HepG2 (cell line): ENCODE results near the gene STAT6. TPM values are rescaled to one million over a fixed set of nuclear protein-coding genes. Genes with fewer than 3 reads are reported as not detected.

ENCODE experiments used
- AHR ChIP-seq: IDR thresholded peaks from 2 replicates; pipeline ENCODE4 v1.6.1; 2018; ENCODE audit warnings: missing genetic modification reagents, missing compliant biosample characterization
- ATM ChIP-seq: fragments of 450-650 bp; IDR thresholded peaks from 2 replicates; pipeline ENCODE4 v1.7.1; 2017; ENCODE audit warnings: mild to moderate bottlenecking, borderline replicate concordance
- CHCHD3 ChIP-seq: sonication (generic); formaldehyde crosslinking; IDR thresholded peaks from 2 replicates; pipeline ENCODE4 v1.8.0; 2022; ENCODE audit warnings: mild to moderate bottlenecking, missing genetic modification reagents, moderate library complexity
- E2F1 ChIP-seq: sonication (generic); formaldehyde crosslinking; IDR thresholded peaks from 2 replicates; pipeline ENCODE4 v1.5.0; 2020; ENCODE audit warnings: missing genetic modification reagents
- FOXP1 ChIP-seq, 2 experiments: fragments of 450-650 bp in 1 of 2; IDR thresholded peaks; 2 replicates each; pipeline ENCODE4 v1.6.1; 2017 to 2018; ENCODE audit warnings: antibody characterized with exemption in 1 of 2
- MED13 ChIP-seq: sonication (generic); formaldehyde crosslinking; IDR thresholded peaks from 2 replicates; pipeline ENCODE4 v1.5.0; 2020; ENCODE audit warnings: missing genetic modification reagents
- MEF2D ChIP-seq: sonication (generic); formaldehyde crosslinking; IDR thresholded peaks from 2 replicates; pipeline ENCODE4 v1.5.1; 2020; ENCODE audit warnings: mild to moderate bottlenecking, missing genetic modification reagents
- MXD1 ChIP-seq: sonication (generic); formaldehyde crosslinking; IDR thresholded peaks from 2 replicates; pipeline ENCODE4 v1.4.0; 2020; ENCODE audit warnings: mild to moderate bottlenecking, missing genetic modification reagents
- MXI1 ChIP-seq: IDR thresholded peaks from 3 replicates; pipeline ENCODE4 v1.6.1; 2012; ENCODE audit warnings: low read depth, low read length, inconsistent platforms, borderline replicate concordance
- NFKBIZ ChIP-seq: IDR thresholded peaks from 2 replicates; pipeline ENCODE4 v1.6.1; 2018; ENCODE audit warnings: missing genetic modification reagents, missing compliant biosample characterization
- PHF20 ChIP-seq: sonication (generic); formaldehyde crosslinking; IDR thresholded peaks from 2 replicates; pipeline ENCODE4 v1.5.0; 2020; ENCODE audit warnings: mild to moderate bottlenecking, missing genetic modification reagents
- REXO4 ChIP-seq: sonication (generic); formaldehyde crosslinking; IDR thresholded peaks from 2 replicates; pipeline ENCODE4 v1.8.0; 2022; ENCODE audit warnings: missing genetic modification reagents, mild to moderate bottlenecking, borderline replicate concordance
- SIX1 ChIP-seq: sonication (generic); formaldehyde crosslinking; IDR thresholded peaks from 2 replicates; pipeline ENCODE4 v1.4.0; 2020; ENCODE audit warnings: missing genetic modification reagents, borderline replicate concordance
- TCF7L2 ChIP-seq: IDR thresholded peaks from 2 replicates; pipeline ENCODE4 v1.6.1; 2011; ENCODE audit warnings: mild to moderate bottlenecking, low read depth, low read length, moderate library complexity
- TMF1 ChIP-seq: sonication (generic); formaldehyde crosslinking; IDR thresholded peaks from 2 replicates; pipeline ENCODE4 v1.8.1; 2022; ENCODE audit warnings: low read depth, missing genetic modification reagents
- ZC3H4 ChIP-seq: sonication (generic); formaldehyde crosslinking; IDR thresholded peaks from 2 replicates; pipeline ENCODE4 v1.4.0; 2020; ENCODE audit warnings: missing genetic modification reagents, borderline replicate concordance
- ZNF143 ChIP-seq: sonication (generic); formaldehyde crosslinking; IDR thresholded peaks from 2 replicates; pipeline ENCODE4 v1.4.0; 2020; ENCODE audit warnings: missing genetic modification reagents
- ZNF230 ChIP-seq: sonication (generic); formaldehyde crosslinking; IDR thresholded peaks from 2 replicates; pipeline ENCODE4 v1.4.0; 2020; ENCODE audit warnings: mild to moderate bottlenecking, missing genetic modification reagents
- ZNF263 ChIP-seq: sonication (generic); formaldehyde crosslinking; IDR thresholded peaks from 2 replicates; pipeline ENCODE4 v1.4.0; 2020; ENCODE audit warnings: missing genetic modification reagents
- ZNF460 ChIP-seq: sonication (generic); formaldehyde crosslinking; IDR thresholded peaks from 2 replicates; pipeline ENCODE4 v1.5.1; 2020; ENCODE audit warnings: missing genetic modification reagents, mild to moderate bottlenecking, borderline replicate concordance
- ZNF547 ChIP-seq: sonication (generic); formaldehyde crosslinking; IDR thresholded peaks from 2 replicates; pipeline ENCODE4 v1.5.1; 2020; ENCODE audit warnings: mild to moderate bottlenecking, missing genetic modification reagents
- ZNF556 ChIP-seq: sonication (generic); formaldehyde crosslinking; IDR thresholded peaks from 2 replicates; pipeline ENCODE4 v1.4.0; 2020; ENCODE audit warnings: mild to moderate bottlenecking, missing genetic modification reagents, borderline replicate concordance
- ZNF569 ChIP-seq: sonication (generic); formaldehyde crosslinking; IDR thresholded peaks from 2 replicates; pipeline ENCODE4 v1.5.0; 2020; ENCODE audit warnings: mild to moderate bottlenecking, missing genetic modification reagents, moderate library complexity, borderline replicate concordance
- ZNF577 ChIP-seq: sonication (generic); formaldehyde crosslinking; IDR thresholded peaks from 2 replicates; pipeline ENCODE4 v1.4.0; 2020; ENCODE audit warnings: mild to moderate bottlenecking, low read depth, missing genetic modification reagents, borderline replicate concordance
- ZNF589 ChIP-seq: sonication (generic); formaldehyde crosslinking; conservative IDR thresholded peaks from 2 replicates; pipeline ENCODE4 v1.8.0; 2022; ENCODE audit warnings: mild to moderate bottlenecking, moderate library complexity, missing genetic modification reagents
- ZNF652 ChIP-seq: IDR thresholded peaks from 2 replicates; pipeline ENCODE4 v1.6.1; 2016; ENCODE audit warnings: low read depth, borderline replicate concordance
- ZNF713 ChIP-seq: sonication (generic); formaldehyde crosslinking; IDR thresholded peaks from 2 replicates; pipeline ENCODE4 v1.4.0; 2020; ENCODE audit warnings: mild to moderate bottlenecking, missing genetic modification reagents
- ZNF724P ChIP-seq: sonication (generic); formaldehyde crosslinking; IDR thresholded peaks from 2 replicates; pipeline ENCODE4 v1.8.0; 2022; ENCODE audit warnings: missing genetic modification reagents, borderline replicate concordance
- polyA plus RNA-seq, 8 experiments: library from polyadenylated mRNA; depleted of rRNA in 3 of 8; stranded (reverse) in 7 of 8; unstranded in 1 of 8; fragments of >200 nt; fragmentation: Illumina TruSeq in 4 of 8; extraction: Trizol in 4 of 8; gene quantifications; 2 replicates each; pipeline versions ENCODE4 v1.2.1 to v1.2.3, GENCODE V29; 2011 to 2016; ENCODE audit warnings: low read depth in 4 of 8, missing spikeins in 1 of 8, mixed read lengths in 1 of 8; ENCODE audit not compliant: insufficient read depth in 1 of 8
- total RNA-seq, 5 experiments: library from RNA; depleted of rRNA; stranded (reverse); fragments of >200 nt; fragmentation: Illumina TruSeq; extraction: Trizol; gene quantifications; 2 replicates each; pipeline ENCODE4 v1.2.3, GENCODE V29; 2016; ENCODE audit warnings: low read depth in 1 of 5
- TF ChIP-seq, protein P1 (sequence below): IDR thresholded peaks from 2 replicates; pipeline ENCODE4 v1.6.1; 2012; ENCODE audit warnings: low read depth, low read length, improper control_type of control experiment

Gene STAT6
- total and polyA plus RNA-seq, 2 of the 13 experiments (the other 11 are each of a cell fraction or from before 2014, with no cell fraction given): 28.0 to 62.2 TPM

DNA sequence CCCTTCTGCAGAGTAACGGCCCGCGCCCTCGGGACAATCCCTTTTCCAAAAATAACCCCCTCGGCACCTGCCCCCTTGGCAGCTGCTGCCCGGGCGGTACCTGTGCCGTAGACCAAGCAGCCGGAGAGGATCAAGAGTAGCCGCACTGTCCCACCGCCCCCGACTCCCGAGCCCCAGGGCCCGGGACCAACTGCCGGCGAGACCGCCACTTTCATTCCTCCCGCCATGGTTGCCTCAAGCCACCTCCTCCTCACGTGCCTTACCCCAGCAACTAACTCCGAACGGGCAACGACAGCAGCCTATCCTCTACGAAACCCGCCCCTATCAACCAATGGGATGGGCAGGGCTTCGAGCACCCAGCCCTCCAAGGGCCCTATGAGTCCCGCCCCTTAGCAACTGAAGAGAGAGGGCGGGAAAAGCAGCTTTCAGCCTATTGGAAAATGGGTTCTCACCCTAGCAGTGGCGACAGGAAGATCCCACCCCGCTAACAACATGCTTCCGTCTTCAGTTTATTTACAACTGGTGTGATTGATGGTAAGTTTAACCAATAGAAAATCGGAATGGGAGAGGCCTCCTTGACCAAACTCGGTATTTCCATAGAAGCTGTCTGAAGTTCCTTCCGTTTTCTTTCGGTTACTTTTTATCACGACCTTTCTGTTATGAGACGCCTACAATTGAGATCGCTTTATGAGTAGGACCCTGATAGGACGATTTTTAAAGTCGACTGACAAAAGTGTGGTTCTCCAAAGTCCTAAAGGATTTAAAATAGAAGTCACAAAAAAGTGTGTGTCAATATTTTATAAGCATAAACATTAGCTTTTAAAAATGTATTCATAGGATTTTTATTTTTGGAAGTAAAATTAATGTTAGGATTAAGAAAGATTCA lies 32.4 kb downstream of the STAT6 start, which contains the start of gene NEMP1 (continued):
- no peak for TF ChIP-seq SIX1 (CRISPR knock-in tag)
- no peak for TF ChIP-seq ZNF713
- TF ChIP-seq PHF20 (CRISPR knock-in tag): peak; percentile 51; the same call in 1 of the 2 replicates
- TF ChIP-seq, protein P1, sequence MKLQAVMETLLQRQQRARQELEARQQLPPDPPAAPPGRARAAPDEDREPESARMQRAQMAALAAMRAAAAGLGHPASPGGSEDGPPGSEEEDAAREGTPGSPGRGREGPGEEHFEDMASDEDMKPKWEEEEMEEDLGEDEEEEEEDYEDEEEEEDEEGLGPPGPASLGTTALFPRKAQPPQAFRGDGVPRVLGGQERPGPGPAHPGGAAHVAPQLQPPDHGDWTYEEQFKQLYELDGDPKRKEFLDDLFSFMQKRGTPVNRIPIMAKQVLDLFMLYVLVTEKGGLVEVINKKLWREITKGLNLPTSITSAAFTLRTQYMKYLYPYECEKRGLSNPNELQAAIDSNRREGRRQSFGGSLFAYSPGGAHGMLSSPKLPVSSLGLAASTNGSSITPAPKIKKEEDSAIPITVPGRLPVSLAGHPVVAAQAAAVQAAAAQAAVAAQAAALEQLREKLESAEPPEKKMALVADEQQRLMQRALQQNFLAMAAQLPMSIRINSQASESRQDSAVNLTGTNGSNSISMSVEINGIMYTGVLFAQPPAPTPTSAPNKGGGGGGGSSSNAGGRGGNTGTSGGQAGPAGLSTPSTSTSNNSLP: no peak
- no peak for TF ChIP-seq ZC3H4 (CRISPR knock-in tag)
- TF ChIP-seq ZNF460 (CRISPR knock-in tag): no peak
- TF ChIP-seq ZNF263 (CRISPR knock-in tag): no peak
- no peak for TF ChIP-seq ZNF589 (CRISPR knock-in tag)
- TF ChIP-seq ZNF569 (CRISPR knock-in tag): no peak
- TF ChIP-seq E2F1 (CRISPR knock-in tag): peak; percentile 93
- TF ChIP-seq MXD1 (CRISPR knock-in tag): peak; percentile 59; the same call in 1 of the 2 replicates
- TF ChIP-seq FOXP1 (IDR thresholded peaks at IDR 0.05): peak; percentile 72
- no peak for TF ChIP-seq FOXP1 (CRISPR knock-in tag; IDR thresholded peaks at IDR 0.05)
- 0 out of 2 replicates have a peak, but pooled peaks have one; percentile 46 for TF ChIP-seq ZNF547 (CRISPR knock-in tag)
- TF ChIP-seq ATM: no peak
- no peak for TF ChIP-seq ZNF724P (CRISPR knock-in tag)
- TF ChIP-seq TMF1 (CRISPR knock-in tag): 0 out of 2 replicates have a peak, but pooled peaks have one; percentile 70
- TF ChIP-seq MEF2D (CRISPR knock-in tag): no peak
- TF ChIP-seq MXI1: peak; percentile 87; the same call in 2 of the 3 replicates
- no peak for TF ChIP-seq NFKBIZ (CRISPR knock-in tag)
- TF ChIP-seq ZNF556 (CRISPR knock-in tag): no peak
- TF ChIP-seq ZNF577 (CRISPR knock-in tag): no peak
- TF ChIP-seq AHR (CRISPR knock-in tag): no peak
- no peak for TF ChIP-seq TCF7L2
- no peak for TF ChIP-seq MED13 (CRISPR knock-in tag)
- no peak for TF ChIP-seq ZNF652 (CRISPR knock-in tag)
- no peak for TF ChIP-seq REXO4 (CRISPR knock-in tag)
- no peak for TF ChIP-seq CHCHD3
- TF ChIP-seq ZNF230 (CRISPR knock-in tag): no peak
- no peak; the same call in 1 of the 2 replicates for TF ChIP-seq ZNF143 (CRISPR knock-in tag)
